COR-L47 (cell line): Measurements from ENCODE around the gene QSER1.
"Not testable (repeated sequence)": the region's sequence is repeated elsewhere in the genome, so short reads cannot be mapped to it uniquely, and the experiment has no call there.

Experiments used
- DNase-seq: peaks from one replicate; lab custom pipeline; 2025; lab: John Stamatoyannopoulos, UW

QSER1 gene

GRCh38 chr11:32892355-32893092 is at the start of gene QSER1:
QSER1 (plus strand) TSS chr11:32892811; CDS start chr11:32893126, 315 bp downstream.
- peak; percentile 79 for DNase-seq

DNA sequence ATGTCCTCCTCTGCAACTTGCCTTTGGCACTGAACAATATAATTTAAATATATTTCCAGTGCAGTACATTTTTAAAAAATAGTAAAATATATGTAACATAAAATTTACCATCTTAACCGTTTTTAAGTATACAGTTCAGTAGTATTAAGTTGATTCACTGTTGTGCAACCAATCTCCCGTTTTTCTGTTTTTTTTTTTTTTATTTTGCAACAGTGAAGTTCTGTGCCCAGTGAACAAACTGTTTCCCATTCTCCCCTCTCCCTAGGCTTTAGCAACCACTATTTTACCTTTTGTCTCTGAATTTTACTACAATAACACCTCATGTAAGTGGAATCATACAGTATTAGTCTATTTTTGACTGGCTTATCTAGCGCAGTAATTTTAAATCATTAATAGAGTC is 49.1 kb upstream of the QSER1 start:
- DNase-seq, result no peak

DNA sequence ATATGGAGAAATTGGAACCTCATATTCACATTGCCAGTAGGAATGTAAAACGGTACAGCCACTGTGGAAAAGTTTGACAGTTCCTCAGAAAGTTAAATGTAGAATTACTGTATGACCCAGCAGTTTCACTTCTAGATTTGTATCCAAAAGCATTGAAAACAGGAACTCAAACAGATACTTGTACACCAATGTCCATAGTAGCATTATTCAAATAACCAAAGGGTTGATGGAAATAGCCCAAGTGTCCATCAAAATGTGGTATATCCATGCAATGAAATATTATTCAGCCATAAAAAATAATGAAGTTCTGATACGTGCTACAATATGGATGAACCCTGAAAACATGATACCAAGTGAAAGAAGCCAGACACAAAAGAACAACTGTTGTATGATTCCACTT is 45.1 kb upstream of the QSER1 start:
- DNase-seq, result no peak

GRCh38 chr11:32849761-32850160 is 42.9 kb upstream of the QSER1 start:
- DNase-seq, result no peak

DNA sequence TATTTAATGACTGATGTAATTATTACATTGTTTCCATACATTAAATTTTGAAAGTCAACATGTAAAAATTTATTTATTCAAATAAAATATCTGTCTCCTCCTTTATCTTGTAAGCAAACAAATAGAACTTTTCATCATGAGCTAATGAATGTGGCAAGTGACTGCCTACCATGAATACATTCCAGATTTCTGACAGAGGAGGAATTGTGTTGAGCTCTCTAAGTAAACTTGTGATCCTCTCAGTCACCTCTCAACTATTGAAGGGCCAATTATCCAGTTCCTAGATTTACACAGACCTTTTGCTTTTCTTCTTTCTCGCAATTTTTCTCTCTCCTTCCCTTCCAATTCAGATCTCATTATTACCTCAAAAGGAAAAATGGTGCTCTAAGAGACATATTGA is 41.4 kb upstream of the QSER1 start:
- no peak for DNase-seq

DNA sequence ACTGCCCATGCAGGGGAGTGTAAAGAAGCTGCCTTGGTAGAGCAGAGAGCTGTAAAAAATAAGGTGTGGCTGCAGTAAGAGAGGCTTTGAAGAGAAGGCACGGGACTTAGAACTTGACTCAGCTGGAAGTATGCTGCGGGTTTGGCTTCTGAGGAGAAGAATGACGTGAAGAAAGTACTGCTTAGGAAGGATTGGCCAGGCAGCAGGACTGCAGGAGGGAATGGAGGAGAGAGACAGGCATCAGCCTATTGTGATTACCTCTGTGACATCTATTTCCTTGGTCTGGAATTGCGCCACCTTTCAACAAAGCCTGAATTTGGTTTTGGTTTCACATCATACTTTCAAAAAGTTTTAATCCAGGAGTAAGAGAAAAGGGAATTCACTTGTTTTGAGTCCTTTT is 40.4 kb upstream of the QSER1 start:
- no peak for DNase-seq

DNA sequence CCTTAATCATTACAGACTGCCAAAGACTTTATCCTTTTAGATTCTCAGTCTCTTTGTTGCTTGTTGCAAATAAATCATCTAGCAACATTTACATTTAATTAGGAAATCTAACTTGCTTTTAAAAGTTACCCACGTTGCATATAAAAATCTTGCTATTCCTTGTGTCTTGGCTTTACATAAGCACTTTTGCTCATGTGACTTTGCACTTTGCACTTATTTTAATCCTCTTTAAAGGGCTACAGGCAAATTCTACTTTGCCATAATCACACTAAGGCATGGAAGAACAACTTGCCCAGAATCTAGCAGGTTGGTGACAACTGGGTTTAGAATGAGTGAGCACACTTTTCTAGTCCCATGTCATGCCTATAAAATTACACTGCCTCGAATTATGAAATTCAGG is 37.0 kb upstream of the QSER1 start:
- no peak for DNase-seq

- DNase-seq, result no peak
Observed at GRCh38 chr11:32858731-32859130, 33.9 kb upstream of the QSER1 start.

DNA sequence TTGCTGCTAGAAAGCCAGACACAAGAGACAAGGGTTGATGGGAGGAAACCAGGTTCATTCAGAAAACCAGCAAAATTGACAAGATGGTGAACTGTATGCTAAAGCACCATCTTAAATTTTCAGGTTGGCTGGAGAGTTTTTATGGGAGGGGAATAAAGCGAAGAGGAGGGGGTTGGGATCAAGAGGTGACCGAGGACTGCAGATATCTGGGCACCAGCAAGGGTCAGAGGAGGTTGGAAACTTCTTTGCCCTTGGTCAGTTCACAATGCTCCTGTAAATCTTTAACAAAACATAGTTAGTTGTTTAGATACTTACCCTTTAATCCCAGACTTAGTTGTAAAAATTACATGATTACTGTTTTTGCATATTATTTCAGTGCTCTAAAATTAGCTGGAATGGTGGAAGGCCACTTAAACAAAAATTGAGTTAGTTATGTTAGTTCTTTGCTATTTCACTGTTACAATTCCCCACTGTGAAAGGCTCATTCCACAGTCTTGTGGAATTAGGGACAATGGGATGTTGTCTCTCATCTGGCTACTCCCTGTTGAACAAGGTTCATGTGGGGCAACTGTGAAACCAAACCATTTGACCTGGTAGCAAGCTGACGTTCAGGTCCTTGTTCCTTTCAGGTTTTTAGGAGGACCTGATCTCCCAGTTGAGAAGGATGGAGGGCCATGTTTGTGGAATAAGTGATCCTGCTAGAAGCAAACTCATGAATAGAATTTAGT is 30.6 kb upstream of the QSER1 start:
- DNase-seq, result no peak

DNA sequence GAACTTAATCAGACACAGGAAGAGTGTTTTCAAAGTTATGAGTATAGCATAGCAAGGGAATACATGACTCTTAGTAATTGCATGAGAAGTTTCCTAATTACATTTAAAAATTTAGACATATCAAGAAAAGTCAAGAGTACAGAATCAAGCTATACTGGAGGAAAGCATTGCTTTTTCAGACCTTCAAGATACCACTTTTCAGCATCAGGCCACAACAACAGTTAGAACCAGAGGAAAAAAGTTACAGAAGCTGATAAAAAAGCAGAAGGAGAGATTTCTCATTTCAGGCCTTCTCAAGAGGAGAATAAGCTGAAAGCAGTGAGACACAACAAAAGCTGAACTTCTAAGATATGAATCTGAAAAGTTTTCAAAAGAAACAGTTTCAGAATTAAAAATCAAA is 28.1 kb upstream of the QSER1 start:
- no peak for DNase-seq

DNA sequence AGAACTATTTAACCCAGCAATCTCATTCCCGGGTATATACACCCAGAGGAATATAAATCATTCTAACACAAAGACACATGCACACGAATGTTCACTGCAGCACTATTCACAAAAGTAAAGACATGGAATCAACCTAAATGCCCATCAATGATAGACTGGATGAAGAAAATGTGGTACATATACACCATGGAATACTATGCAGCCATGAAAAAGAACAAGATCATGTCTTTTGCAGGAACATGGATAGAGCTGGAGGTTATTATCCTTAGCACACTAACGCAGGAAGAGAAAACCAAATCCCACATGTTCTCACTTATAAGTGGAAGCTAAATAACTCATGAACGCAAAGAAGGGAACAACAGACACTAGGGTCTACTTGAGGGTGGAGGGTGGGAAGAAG is 23.9 kb upstream of the QSER1 start:
- not testable (repeated sequence) for DNase-seq

DNA sequence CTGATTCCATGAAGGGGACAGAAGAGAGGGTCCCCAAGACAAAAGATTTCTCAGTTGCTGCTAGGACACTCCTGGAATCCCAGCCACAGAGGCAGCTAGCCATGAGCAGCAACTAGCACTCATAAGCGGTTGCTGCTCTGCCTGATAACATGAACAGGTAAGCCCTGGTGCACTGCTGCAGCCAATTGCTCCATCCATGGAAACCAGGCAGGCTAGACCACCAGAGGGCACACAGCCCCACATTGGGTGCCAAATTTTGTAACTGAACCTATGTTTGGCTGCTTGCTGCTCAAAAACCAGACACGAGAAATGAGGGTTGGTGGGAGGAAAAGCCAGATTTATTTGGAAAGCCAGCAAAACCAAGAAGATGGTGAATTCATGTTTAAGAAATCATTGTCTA is 21.9 kb upstream of the QSER1 start:
- DNase-seq, result peak; percentile 35

GRCh38 chr11:32874132-32874531 is 18.5 kb upstream of the QSER1 start:
- DNase-seq, result peak; percentile 18

DNA sequence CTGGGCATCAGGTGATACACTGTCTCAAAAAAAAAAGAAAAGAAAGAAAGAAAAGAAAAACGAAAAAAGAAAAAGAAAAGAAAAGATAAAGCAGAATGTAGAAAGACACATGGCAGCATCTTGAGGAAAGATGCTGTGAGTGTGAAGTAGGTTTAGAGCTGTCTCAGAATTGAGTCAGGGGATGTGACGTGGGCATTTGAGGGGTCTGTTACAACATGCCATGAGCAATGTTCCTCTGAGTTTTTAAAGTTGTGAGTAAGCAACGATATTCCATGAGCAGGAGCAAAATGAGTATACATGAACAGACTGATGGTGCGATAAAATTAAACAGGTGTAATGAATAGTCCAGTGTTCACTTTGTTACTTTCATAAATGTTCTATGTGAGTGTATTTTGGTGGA is 11.3 kb upstream of the QSER1 start:
- DNase-seq, result no peak

- no peak for DNase-seq
Observed at GRCh38 chr11:32883421-32883820, 9.2 kb upstream of the QSER1 start.

- no peak for DNase-seq
Observed at GRCh38 chr11:32884023-32884422, 8.6 kb upstream of the QSER1 start.

DNA sequence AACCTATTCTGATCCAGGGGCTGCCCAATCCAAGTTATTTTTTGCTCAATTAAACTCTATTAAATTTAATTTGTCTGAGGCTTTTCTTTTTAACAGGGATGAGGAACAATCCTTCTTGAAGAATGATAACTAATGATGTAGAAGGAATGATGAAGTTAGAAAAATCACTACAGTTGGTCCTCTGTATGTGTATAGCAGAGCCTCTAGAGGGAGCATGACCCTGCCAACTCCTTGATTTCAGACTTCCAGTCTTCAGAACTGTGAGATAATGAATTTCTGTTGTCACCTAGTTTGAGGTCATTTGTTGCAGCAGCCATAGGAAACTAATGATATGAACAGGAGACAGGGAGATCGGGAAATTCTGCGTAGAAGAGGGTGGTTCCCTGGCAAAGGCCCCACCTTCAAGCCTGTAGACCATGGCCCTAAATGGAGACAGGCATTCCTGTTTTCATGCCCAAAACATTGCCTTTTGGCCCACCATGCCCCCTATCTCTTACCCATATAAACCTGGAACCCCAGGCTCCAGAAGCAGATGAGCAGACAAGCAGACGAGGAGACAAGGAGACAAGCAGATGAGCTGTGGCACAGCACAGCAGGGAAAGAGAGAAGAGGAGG is 7.7 kb upstream of the QSER1 start:
- DNase-seq, result no peak

GRCh38 chr11:32885556-32885955 is 7.1 kb upstream of the QSER1 start:
- DNase-seq, result no peak

GRCh38 chr11:32886180-32886579 is 6.4 kb upstream of the QSER1 start:
- DNase-seq, result no peak

- not testable (repeated sequence) for DNase-seq
Observed at GRCh38 chr11:32887707-32888383, 4.8 kb upstream of the QSER1 start.

DNA sequence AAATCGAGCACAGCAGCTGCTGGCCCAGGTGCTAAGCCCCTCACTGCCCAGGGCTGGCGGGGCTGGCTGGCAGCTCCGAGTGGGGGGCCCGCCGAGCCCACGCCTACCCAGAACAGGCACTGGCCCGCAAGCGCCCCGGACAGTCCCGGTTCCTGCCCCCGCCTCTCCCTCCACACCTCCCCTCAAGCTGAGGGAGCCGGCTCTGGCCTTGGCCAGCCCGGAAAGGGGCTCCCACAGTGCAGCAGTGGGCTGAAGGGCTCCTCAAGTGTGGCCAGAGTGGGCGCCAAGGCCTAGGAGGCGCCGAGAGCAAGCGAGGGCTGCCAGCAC is 4.3 kb upstream of the QSER1 start:
- not testable (repeated sequence) for DNase-seq

GRCh38 chr11:32888805-32889204 is 3.8 kb upstream of the QSER1 start:
- DNase-seq, result no peak
